B cell (primary cell): ENCODE data around the gene FLNA. TPM values are rescaled to one million over a fixed set of nuclear protein-coding genes. Genes with fewer than 3 reads are reported as not detected.
A peak's percentile ranks its signal among the peaks of the same experiment; 100 is the strongest.

ENCODE experiments used
- ATAC-seq: fragments of 200-7000 bp; cut with Tn5 transposase; one replicate; pipeline ENCODE4 v1.10.0; 2021; ENCODE audit warnings: low read depth, mild to moderate bottlenecking, moderate number of reproducible peaks, moderate library complexity
- CTCF ChIA-PET: fragments of 350-600 bp; sonication (Branson Sonifier 250); formaldehyde crosslinking; loops from one replicate; lab custom pipeline; 2021; ENCODE audit warnings: antibody characterized with exemption, inconsistent platforms; lab: Charles Lee
- POLR2A ChIA-PET: fragments of 350-600 bp; sonication (Branson Sonifier 250); formaldehyde crosslinking; loops from one replicate; lab custom pipeline; 2021; ENCODE audit warnings: antibody characterized with exemption; lab: Charles Lee
- DNase-seq: peaks from one replicate; pipeline ENCODE4 v3.0.0; 2013
- H2AFZ ChIP-seq: 2 replicates; pipeline ENCODE4 v1.6.1; 2012; ENCODE audit warnings: mild to moderate bottlenecking, low read depth, low read length; ENCODE audit not compliant: insufficient read depth, poor library complexity, severe bottlenecking
- H3K27ac ChIP-seq, 2 donors: 1 replicate in 1 of 2; 2 replicates in 1 of 2; pipeline ENCODE4 v1.5.1; 2012 to 2013; ENCODE audit warnings: low read length in 2 of 2, mild to moderate bottlenecking in 2 of 2, moderate library complexity in 1 of 2
- H3K27me3 ChIP-seq, 4 experiments: fragments of 200-600 bp in 1 of 4; sonication (generic) in 1 of 4; replicated peaks in 1 of 4; 1 replicate in 2 of 4; 2 replicates in 2 of 4; pipeline versions ENCODE4 v1.6.1 to v1.7.0; 2013 to 2016; ENCODE audit warnings: low read length in 3 of 4, mild to moderate bottlenecking in 2 of 4, mixed read lengths in 1 of 4, moderate library complexity in 1 of 4; ENCODE audit not compliant: insufficient read depth in 4 of 4, control insufficient read depth in 3 of 4; ENCODE audit errors: control extremely low read depth in 1 of 4
- H3K36me3 ChIP-seq, 2 experiments: replicated peaks in 1 of 2; 1 replicate in 1 of 2; 2 replicates in 1 of 2; pipeline versions ENCODE4 v1.6.1 to v1.7.1; 2013; ENCODE audit warnings: low read length in 1 of 2; ENCODE audit not compliant: insufficient read depth in 2 of 2, control insufficient read depth in 1 of 2; ENCODE audit errors: control extremely low read depth in 1 of 2, extremely low read depth in 1 of 2
- H3K4me1 ChIP-seq, 2 donors: fragments of 200-600 bp in 1 of 2; sonication (generic) in 1 of 2; 1 replicate in 1 of 2; 2 replicates in 1 of 2; pipeline versions ENCODE4 v1.5.1 to v1.6.1; 2013 to 2017; ENCODE audit warnings: low read length in 2 of 2; ENCODE audit not compliant: control insufficient read depth in 2 of 2, insufficient read depth in 2 of 2
- H3K4me2 ChIP-seq: replicated peaks from 2 replicates; pipeline ENCODE3; 2012; ENCODE audit warnings: mild to moderate bottlenecking, low read depth, low read length; ENCODE audit not compliant: poor library complexity, severe bottlenecking
- H3K4me3 ChIP-seq, 5 experiments: fragments of 200-600 bp in 1 of 5; sonication (generic) in 1 of 5; 1 replicate in 3 of 5; 2 replicates in 2 of 5; pipeline versions ENCODE4 v1.5.1 to v1.7.0; 2011 to 2016; ENCODE audit warnings: low read length in 4 of 5, mild to moderate bottlenecking in 4 of 5, low read depth in 2 of 5, control low read depth in 1 of 5, moderate library complexity in 1 of 5; ENCODE audit not compliant: insufficient read depth in 1 of 5; ENCODE audit errors: control extremely low read depth in 1 of 5, extremely low read depth in 1 of 5
- H3K79me2 ChIP-seq: fragments of 200-600 bp; sonication (generic); one replicate; pipeline ENCODE4 v1.6.0; 2016; ENCODE audit warnings: low read length; ENCODE audit not compliant: control insufficient read depth, insufficient read depth
- H3K9ac ChIP-seq: fragments of 200-600 bp; sonication (generic); 2 replicates; pipeline ENCODE4 v1.6.1; 2017; ENCODE audit warnings: mild to moderate bottlenecking, low read length, moderate library complexity
- H3K9me3 ChIP-seq, 3 donors: one replicate each; pipeline versions ENCODE4 v1.6.1 to v1.7.1; 2013; ENCODE audit warnings: low read length in 2 of 3; ENCODE audit not compliant: control insufficient read depth in 2 of 3, insufficient read depth in 1 of 3; ENCODE audit errors: control extremely low read depth in 1 of 3
- H4K20me1 ChIP-seq: 2 replicates; pipeline ENCODE4 v1.6.0; 2012; ENCODE audit warnings: mild to moderate bottlenecking, low read length; ENCODE audit not compliant: insufficient read depth, control insufficient read depth, poor library complexity, severe bottlenecking
- H3K27ac Mint-ChIP-seq: one replicate; pipeline ENCODE4 v1.8.0; 2021; ENCODE audit warnings: mixed read lengths
- H3K27me3 Mint-ChIP-seq: one replicate; pipeline ENCODE4 v1.8.0; 2021; ENCODE audit warnings: mixed read lengths
- H3K4me1 Mint-ChIP-seq: one replicate; pipeline ENCODE4 v1.8.0; 2021; ENCODE audit warnings: mixed read lengths
- H3K4me3 Mint-ChIP-seq: one replicate; pipeline ENCODE4 v1.8.0; 2021; ENCODE audit warnings: mixed read lengths
- H3K9me3 Mint-ChIP-seq: one replicate; pipeline ENCODE4 v1.8.0; 2022; ENCODE audit warnings: mixed read lengths; ENCODE audit not compliant: insufficient read depth
- EZH2 ChIP-seq: IDR thresholded peaks from 2 replicates; pipeline ENCODE4 v1.6.1; 2012; ENCODE audit warnings: borderline replicate concordance, low read depth, mild to moderate bottlenecking, moderate library complexity, low read length; ENCODE audit not compliant: insufficient read depth, poor library complexity, severe bottlenecking
- WGBS: methylation state at CpG from one replicate; pipeline ENCODE4 v1.1.5; 2013; ENCODE audit warnings: missing lambda C conversion rate; ENCODE audit not compliant: insufficient coverage; 5-methylcytosine and 5-hydroxymethylcytosine counted together
- intact Hi-C: fragments of 100-400 bp; cut with micrococcal nuclease; formaldehyde crosslinking; loops from one replicate; pipeline ENCODE4 v1.10.0; 2022
- polyA plus RNA-seq: library from polyadenylated mRNA; depleted of rRNA; stranded (reverse); fragments of >200 nt; gene quantifications from 2 replicates; pipeline ENCODE4 v1.2.3, GENCODE V29; 2012
- total RNA-seq, 2 donors: library from RNA; stranded (reverse); fragments of 120-200 nt in 1 of 2; gene quantifications; 1 replicate in 1 of 2; 2 replicates in 1 of 2; pipeline versions ENCODE4 v1.2.3 to v1.2.4, GENCODE V29; 2013 to 2022
- TF ChIP-seq, protein P1 (sequence below): fragments of 200-600 bp; IDR thresholded peaks from one replicate; pipeline ENCODE4 v1.8.0; 2022; ENCODE audit warnings: antibody characterized with exemption, mild to moderate bottlenecking

FLNA gene
- total and polyA plus RNA-seq, 2 donors (not counting 1 experiment from before 2014, with no cell fraction given), result 342 to 510 TPM

DNA sequence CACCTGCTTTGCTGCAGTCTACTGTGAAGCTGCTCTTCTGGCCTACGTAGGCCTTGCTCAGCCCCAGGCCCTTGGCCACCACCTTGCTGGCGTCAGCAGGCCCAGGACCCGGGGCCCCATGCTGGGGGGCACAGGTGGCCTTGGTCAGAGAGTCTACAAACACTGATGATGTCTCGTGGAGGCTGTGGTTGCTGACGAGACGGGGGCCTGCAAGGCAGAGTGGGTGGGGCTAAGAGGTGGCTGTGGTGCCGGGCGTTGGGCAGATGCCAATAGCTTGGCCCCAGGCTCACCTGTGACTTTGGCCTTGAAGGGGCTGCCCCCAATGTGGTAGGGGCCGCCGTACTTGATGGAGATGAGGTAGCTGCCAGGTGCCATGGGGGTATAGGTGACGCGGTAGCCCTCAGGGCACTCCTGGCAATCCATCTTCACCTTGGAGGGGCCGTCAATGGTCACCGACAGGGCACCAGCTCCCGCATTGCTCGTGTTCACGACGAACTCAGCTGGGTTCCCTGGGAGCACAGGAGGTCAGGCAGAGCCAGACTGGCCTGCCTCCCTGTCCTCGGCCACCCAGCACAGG lies 25.0 kb downstream of the FLNA start:
- Histone ChIP-seq H3K79me2 (no peaks in the 10 kb centered on the region), H3K4me1 (peaks cover 41 to 63% of the 10 kb centered on the region in 2 donors), H3K36me3 (peaks cover 0 to 61% of the 10 kb centered on the region in 2 experiments), H3K4me3 (no peak overlapping the region), H4K20me1 (no peaks in the 10 kb centered on the region), H3K27ac (peak overlapping the region in 1 of 2 donors; percentile 43), H3K9ac (no peak overlapping the region), H3K4me2 (no peak overlapping the region), H3K27me3 (no peaks in the 10 kb centered on the region), H2AFZ (no peak overlapping the region), H3K9me3 (peaks cover 0 to 4% (median 0%) of the 10 kb centered on the region in 3 donors)
- ChIA-PET POLR2A (interaction anchor here (0.6 kb wide), 1 partner anchor 30 kb away, joined by 5 read pairs; no protein-coding TSS in a partner anchor), CTCF (no interaction called here)
- intact Hi-C loops, result no loop called here
- Mint-ChIP-seq H3K27ac (peak overlapping the region; percentile 46), H3K4me1 (peaks cover 35% of the 10 kb centered on the region), H3K4me3 (no peak overlapping the region), H3K9me3 (no peaks in the 10 kb centered on the region), H3K27me3 (no peaks in the 10 kb centered on the region)
- 94% methylated on average over 14 of the region's 19 CpGs for WGBS
- DNase-seq (no peak), ATAC-seq (no peak)
- TF ChIP-seq, protein P1, sequence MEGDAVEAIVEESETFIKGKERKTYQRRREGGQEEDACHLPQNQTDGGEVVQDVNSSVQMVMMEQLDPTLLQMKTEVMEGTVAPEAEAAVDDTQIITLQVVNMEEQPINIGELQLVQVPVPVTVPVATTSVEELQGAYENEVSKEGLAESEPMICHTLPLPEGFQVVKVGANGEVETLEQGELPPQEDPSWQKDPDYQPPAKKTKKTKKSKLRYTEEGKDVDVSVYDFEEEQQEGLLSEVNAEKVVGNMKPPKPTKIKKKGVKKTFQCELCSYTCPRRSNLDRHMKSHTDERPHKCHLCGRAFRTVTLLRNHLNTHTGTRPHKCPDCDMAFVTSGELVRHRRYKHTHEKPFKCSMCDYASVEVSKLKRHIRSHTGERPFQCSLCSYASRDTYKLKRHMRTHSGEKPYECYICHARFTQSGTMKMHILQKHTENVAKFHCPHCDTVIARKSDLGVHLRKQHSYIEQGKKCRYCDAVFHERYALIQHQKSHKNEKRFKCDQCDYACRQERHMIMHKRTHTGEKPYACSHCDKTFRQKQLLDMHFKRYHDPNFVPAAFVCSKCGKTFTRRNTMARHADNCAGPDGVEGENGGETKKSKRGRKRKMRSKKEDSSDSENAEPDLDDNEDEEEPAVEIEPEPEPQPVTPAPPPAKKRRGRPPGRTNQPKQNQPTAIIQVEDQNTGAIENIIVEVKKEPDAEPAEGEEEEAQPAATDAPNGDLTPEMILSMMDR, result no peak
- no peak for TF ChIP-seq EZH2

DNA sequence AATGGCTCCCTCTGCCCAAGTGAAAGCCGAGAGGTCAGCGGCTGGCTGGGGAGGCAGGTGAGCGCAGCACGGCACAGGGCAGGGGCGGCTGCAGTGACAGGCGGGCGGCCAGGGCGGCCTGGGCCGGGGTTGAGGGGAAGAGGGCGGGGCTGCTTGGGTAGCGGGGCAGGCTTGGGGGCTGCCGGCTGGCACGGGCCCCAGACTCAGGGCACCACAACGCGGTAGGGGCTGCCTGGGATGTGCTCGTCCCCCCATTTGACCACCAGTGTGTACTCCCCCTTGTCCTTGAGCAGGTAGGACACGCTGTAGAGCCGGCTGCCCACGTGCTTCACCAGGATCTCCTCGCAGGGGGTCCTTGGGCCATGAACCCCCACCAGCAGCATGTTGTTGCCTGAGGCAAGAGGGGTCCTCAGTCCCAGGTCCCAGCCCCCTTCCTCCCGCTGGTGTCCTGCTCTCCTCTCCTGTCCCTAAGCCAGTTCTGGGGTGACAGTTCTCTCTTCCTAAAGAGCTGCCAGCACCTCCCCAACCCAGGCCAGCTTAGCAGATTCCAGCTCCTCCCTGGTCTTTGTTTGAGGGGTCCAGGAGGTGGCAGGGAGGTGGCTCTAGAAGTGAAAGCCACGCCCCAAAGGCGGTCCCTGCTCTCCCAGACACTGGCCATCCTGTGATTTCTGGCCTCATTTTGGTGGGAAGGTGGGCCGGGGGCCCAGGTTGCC lies 25.6 kb downstream of the FLNA start:
- H3K4me3 Mint-ChIP-seq, result no peak overlapping the region
- WGBS, result 96% methylated on average over 5 of the region's 24 CpGs
- Histone ChIP-seq H4K20me1 (no peaks in the 10 kb centered on the region), H3K36me3 (peaks cover 0 to 55% of the 10 kb centered on the region in 2 experiments), H3K27me3 (no peaks in the 10 kb centered on the region), H3K9me3 (peaks cover 0 to 4% (median 0%) of the 10 kb centered on the region in 3 donors), H3K27ac (peak overlapping the region in 1 of 2 donors; percentile 43), H3K4me1 (peaks cover 41 to 63% of the 10 kb centered on the region in 2 donors), H3K4me3 (no peak overlapping the region), H2AFZ (no peak overlapping the region), H3K79me2 (no peaks in the 10 kb centered on the region), H3K9ac (no peak overlapping the region), H3K4me2 (no peak overlapping the region)
- POLR2A ChIA-PET, result no interaction called here
- ATAC-seq (no peak), DNase-seq (no peak)
- intact Hi-C loops, result no loop called here
- H3K27me3 Mint-ChIP-seq, result no peaks in the 10 kb centered on the region
- CTCF ChIA-PET, result no interaction called here
- TF ChIP-seq EZH2, result no peak
- TF ChIP-seq, protein P1, result no peak
- peaks cover 35% of the 10 kb centered on the region for H3K4me1 Mint-ChIP-seq
- H3K9me3 Mint-ChIP-seq, result no peaks in the 10 kb centered on the region
- peak overlapping the region; percentile 68 for H3K27ac Mint-ChIP-seq
